Thoracic aorta (tissue), 2 donors: ENCODE data around the gene LRP2. TPM values are rescaled to one million over a fixed set of nuclear protein-coding genes. Genes with fewer than 3 reads are reported as not detected.

ENCODE experiments used
- ATAC-seq: fragments of 150-250 bp; one replicate; pipeline ENCODE4 v1.8.0; 2017; ENCODE audit warnings: low read depth; ENCODE audit not compliant: insufficient number of reproducible peaks, low FRiP score
- DNase-seq: peaks from one replicate; pipeline ENCODE4 v3.0.0-alpha.2; 2020; ENCODE audit warnings: low spot score
- H3K27ac ChIP-seq, 2 donors: fragments of 200-600 bp; sonication (generic); 1 replicate in 1 of 2; 2 replicates in 1 of 2; pipeline ENCODE4 v1.5.1; 2016; ENCODE audit warnings: mild to moderate bottlenecking in 2 of 2, moderate library complexity in 2 of 2
- H3K27me3 ChIP-seq: fragments of 200-600 bp; sonication (generic); replicated peaks from 2 replicates; pipeline ENCODE4 v1.6.0; 2016; ENCODE audit warnings: mild to moderate bottlenecking; ENCODE audit not compliant: insufficient read depth
- H3K36me3 ChIP-seq: fragments of 200-600 bp; sonication (generic); one replicate; pipeline ENCODE4 v1.5.1; 2016
- H3K4me1 ChIP-seq, 2 donors: fragments of 200-600 bp; sonication (generic); 1 replicate in 1 of 2; 2 replicates in 1 of 2; pipeline versions ENCODE4 v1.5.1 to v1.6.0; 2016; ENCODE audit warnings: low read depth in 2 of 2, mild to moderate bottlenecking in 1 of 2; ENCODE audit not compliant: control insufficient read depth in 1 of 2
- H3K4me3 ChIP-seq: fragments of 200-600 bp; sonication (generic); 2 replicates; pipeline ENCODE4 v1.5.1; 2016; ENCODE audit warnings: mild to moderate bottlenecking
- H3K9me3 ChIP-seq: fragments of 200-600 bp; sonication (generic); 2 replicates; pipeline ENCODE4 v1.5.1; 2016
- CTCF ChIP-seq: fragments of 200-600 bp; sonication (generic); IDR thresholded peaks from one replicate; pipeline ENCODE4 v1.5.1; 2019; ENCODE audit warnings: antibody characterized with exemption
- total RNA-seq, 2 donors: library from RNA; depleted of rRNA; stranded (reverse); fragments of >200 nt; gene quantifications; one replicate each; pipeline versions ENCODE4 v1.1.0 to v1.2.3, GENCODE V29; 2016

The LRP2 gene
- total RNA-seq, 2 donors from 2014 or later: 0.07 to 0.14 TPM

- ATAC-seq: no peak
- Histone ChIP-seq H3K9me3 (no peaks in the 10 kb centered on the region), H3K36me3 (no peaks in the 10 kb centered on the region), H3K4me3 (no peak overlapping the region), H3K4me1 (no peaks in the 10 kb centered on the region), H3K27me3 (no peaks in the 10 kb centered on the region), H3K27ac (no peak overlapping the region)
- TF ChIP-seq CTCF: no peak
- no peak for DNase-seq
These were observed 173.2 kb downstream of the LRP2 start for GRCh38 chr2:169189132-169189531.

- Histone ChIP-seq H3K4me3 (no peak overlapping the region), H3K36me3 (no peaks in the 10 kb centered on the region), H3K27me3 (no peaks in the 10 kb centered on the region), H3K9me3 (no peaks in the 10 kb centered on the region), H3K27ac (no peak overlapping the region), H3K4me1 (no peaks in the 10 kb centered on the region)
- no peak for ATAC-seq
- DNase-seq: no peak
- no peak for TF ChIP-seq CTCF
These were observed 176.6 kb downstream of the LRP2 start for GRCh38 chr2:169185711-169186110.

GRCh38 chr2:169184074-169184473 is 178.3 kb downstream of the LRP2 start:
- Histone ChIP-seq H3K36me3 (no peaks in the 10 kb centered on the region), H3K27me3 (no peaks in the 10 kb centered on the region), H3K4me1 (no peaks in the 10 kb centered on the region), H3K27ac (no peak overlapping the region), H3K9me3 (no peaks in the 10 kb centered on the region), H3K4me3 (no peak overlapping the region)
- TF ChIP-seq CTCF: no peak
- DNase-seq (no peak), ATAC-seq (no peak)

- no peak overlapping the region for H3K4me3 ChIP-seq
- H3K9me3 ChIP-seq: no peaks in the 10 kb centered on the region
- no peak for ATAC-seq
- H3K27ac ChIP-seq: no peak overlapping the region
- no peak for DNase-seq
- no peaks in the 10 kb centered on the region for H3K36me3 ChIP-seq
- no peak for TF ChIP-seq CTCF
- H3K4me1 ChIP-seq: no peaks in the 10 kb centered on the region
- no peaks in the 10 kb centered on the region for H3K27me3 ChIP-seq
These were observed 179.8 kb downstream of the LRP2 start for GRCh38 chr2:169182573-169182972.

- Histone ChIP-seq H3K4me3 (no peak overlapping the region), H3K9me3 (no peaks in the 10 kb centered on the region), H3K4me1 (no peaks in the 10 kb centered on the region), H3K36me3 (no peaks in the 10 kb centered on the region), H3K27ac (no peak overlapping the region), H3K27me3 (no peaks in the 10 kb centered on the region)
- ATAC-seq: no peak
- TF ChIP-seq CTCF: no peak
- DNase-seq: no peak
These were observed 183.4 kb downstream of the LRP2 start for GRCh38 chr2:169178804-169179390.
